Measurements from ENCODE around the gene OAF.
A peak's percentile ranks its signal among the peaks of the same experiment; 100 is the strongest.

The OAF gene

GRCh38 chr11:120205596-120206161, 5.2 kb upstream of the OAF start:
- DNase-seq = no peak

- no peak for DNase-seq
These were observed 3.3 kb upstream of the OAF start for GRCh38 chr11:120207512-120207911.

DNA sequence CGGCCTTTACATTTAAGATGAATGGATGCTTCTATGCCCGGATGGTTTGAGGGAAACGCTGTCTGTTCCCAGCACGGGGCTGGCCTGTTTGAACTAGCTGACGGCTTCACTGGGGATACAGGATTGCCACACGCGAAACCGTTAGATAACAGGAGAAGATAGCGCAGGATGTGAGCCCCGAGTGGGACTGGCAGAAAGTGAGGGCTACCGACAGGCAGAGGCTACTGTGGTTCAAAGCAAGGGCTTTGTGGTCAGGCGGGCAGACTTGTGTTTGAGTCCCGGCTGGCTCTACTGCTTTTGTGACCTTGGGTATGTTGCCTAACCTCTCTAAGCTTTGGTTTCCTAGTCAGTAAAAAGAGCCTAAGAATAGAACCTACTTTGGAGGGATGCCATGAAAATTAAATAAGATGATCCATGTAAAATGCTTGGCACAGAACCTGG, 2.8 kb upstream of the OAF start:
- DNase-seq = no peak

GRCh38 chr11:120208777-120209176, 2.1 kb upstream of the OAF start:
- no peak for DNase-seq

DNA sequence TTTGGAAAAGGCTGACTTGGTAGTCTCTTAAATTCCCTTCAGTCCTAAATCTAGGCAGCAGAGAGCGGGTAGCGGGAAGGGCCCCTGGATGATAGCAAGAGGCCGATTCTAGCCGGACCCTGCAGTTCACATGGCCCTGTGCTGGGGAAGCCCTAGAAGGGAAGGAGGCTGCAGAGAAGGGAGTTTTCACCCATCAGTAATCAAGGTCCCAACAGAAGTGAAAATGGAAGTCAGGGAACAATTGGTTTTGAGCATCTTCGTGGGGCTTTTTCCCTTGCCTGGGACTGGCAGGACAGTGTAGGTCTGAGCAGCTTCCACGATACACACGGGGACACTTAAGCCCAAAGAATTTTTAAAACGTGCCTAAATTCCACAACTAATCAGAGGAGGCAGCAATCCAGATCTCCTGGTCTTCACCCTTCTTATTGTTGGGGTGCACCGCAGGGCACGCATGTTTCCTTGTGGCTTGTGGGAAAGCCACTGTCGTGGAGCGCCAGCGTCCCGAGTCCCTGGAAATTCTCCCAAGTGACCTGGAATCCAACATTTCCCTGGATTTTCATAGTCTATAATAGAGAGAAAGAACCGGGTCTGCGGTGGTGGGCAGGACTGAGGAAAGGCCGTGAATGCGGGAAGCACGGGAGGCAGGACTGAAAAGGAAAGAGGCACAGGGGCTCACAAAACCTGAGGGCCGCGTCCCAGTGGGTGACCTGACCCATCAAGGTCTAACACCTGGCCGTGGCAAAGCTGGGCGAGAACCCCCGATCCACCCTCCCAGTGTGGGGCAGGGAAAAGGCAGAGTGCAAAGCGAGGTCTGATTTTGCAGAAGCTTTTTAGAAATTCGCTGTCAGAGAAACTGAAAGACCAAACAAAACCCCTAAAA, 846 bp upstream of the OAF start:
- DNase-seq = peak; percentile 24

- DNase-seq = no peak
These were observed 858 bp downstream of the OAF start for GRCh38 chr11:120211522-120212258.

- no peak for DNase-seq
These were observed 1.5 kb downstream of the OAF start for GRCh38 chr11:120212259-120212878.

GRCh38 chr11:120212926-120213325, 2.1 kb downstream of the OAF start:
- no peak for DNase-seq

GRCh38 chr11:120214581-120214980, 3.7 kb downstream of the OAF start:
- DNase-seq = no peak

DNA sequence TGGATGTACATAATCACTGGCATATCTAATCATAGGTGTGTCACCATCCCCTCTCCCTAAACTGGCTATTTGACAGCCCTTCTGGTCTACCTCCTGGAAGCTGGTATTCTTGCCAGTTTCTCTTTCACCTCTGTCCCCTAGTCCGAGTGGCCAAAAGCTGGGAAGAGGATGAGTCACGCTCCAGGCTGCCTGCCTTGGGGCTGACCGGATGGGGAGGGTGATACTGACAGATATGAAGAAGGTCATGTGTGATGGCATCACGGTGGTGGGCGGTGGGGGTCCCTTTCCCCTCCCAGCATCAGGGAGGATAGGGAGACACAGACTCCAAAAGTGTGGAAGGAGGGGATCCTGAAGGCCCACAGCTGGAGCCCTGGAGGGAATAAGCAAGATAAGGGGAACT, 4.8 kb downstream of the OAF start:
- DNase-seq = no peak

DNA sequence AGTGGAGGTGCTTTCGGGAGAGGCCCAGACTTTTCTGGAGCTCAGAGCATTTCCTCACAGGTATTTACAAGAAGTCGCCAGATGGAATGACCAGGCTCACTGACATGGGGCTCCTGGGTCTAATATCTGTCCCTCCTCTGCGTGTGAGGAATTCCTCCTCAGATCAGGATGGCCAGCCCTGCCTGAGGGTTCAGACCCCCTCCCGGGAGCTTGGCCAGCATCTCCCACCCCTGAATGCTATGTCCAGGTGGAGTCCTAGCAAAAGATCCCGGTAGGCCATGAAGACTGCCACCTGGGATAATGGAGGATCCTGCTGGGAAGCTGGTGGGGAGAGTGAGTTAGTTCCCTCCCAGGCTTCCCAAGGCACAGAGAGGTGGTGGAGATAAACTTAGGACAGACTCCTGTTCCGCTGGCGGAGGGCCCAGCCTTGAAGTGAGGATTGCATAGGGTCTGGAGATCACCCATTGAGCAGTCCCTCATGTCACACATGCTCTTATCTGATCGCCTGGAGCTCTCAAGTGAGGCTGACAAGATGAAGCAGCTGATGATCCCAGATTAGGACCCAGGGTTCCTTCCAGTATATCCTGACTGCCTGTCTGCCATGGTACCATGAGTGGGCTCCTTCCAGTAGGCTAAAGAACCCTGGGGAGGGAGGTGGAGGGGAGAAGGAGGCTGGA, 5.7 kb downstream of the OAF start:
- no peak for DNase-seq

- DNase-seq = no peak
These were observed 6.7 kb downstream of the OAF start for GRCh38 chr11:120217526-120217925.

GRCh38 chr11:120217941-120218694, 7.3 kb downstream of the OAF start:
- DNase-seq = no peak

DNA sequence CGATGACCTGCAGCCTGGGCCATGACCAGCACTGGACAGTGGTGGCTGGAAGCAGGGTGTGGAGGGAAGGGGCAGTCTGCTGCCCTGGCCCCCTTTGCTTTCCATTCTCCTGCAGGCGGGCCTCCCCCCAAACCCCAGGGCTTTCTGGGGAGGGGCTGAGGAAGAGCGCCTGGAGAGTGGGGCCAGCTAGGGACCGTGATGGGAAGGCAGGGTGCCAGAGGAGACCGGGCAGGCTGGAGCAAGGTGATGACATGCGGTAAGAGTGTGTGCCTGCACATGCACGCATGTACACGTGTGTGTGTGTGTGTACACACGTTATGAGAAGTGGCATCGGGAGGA, 7.8 kb downstream of the OAF start:
- no peak for DNase-seq

GRCh38 chr11:120219232-120219937, 8.6 kb downstream of the OAF start:
- no peak for DNase-seq

DNA sequence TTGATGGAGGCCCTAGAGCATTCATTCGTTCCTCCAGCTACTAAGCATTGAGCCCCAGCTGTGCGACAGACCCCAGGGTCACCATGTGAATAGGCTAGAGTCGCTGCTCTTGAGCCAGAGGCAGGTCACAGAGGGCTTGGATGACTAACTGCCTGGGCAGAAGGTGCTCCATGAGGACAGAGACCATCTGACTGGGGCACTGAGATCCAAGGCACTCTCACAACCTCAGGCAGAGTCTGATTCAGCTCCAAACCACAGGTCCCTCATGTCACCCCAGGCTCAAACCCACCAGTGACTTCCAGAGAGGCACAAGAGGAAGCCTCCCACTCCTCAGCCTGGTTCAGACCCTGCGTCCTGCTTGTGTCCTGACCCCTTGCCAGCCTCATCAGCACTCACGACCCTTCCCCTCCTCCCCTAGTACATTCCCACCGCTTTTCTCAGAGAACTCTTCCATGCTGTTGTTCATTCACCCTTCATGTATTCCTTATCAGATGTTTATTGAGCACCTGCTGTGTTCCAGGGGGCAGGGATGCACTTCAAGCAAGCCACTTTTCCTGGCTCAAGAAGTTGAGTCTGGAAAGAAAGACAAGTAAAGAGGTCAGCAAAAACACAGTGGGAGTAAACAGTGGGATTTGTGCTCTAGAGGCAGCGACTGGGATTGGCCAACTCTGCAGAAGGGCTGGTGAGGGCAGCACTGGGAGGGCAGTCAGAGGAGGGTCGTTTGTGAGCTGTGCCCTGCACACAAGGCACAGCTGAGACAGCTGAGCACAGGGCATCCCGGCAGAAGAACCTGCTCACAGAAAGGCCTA, 9.3 kb downstream of the OAF start:
- DNase-seq = no peak

DNA sequence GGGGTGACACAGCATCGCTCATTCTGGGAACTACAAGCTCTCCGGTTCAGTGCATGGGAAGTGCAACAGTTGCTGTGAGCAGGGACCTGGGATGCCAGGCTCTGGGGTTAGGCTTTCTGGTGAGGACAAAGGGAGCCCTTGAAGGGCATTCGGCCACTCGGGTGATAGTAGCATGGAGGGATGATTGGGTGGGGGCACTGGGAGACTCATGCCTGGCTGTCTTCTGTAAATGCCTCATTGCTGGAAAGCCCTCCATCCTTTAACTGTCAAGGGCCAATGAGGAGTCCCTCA, 9.9 kb downstream of the OAF start:
- no peak for DNase-seq

- no peak for DNase-seq
These were observed 10.4 kb downstream of the OAF start for GRCh38 chr11:120221115-120221752.

GRCh38 chr11:120222916-120223315, 12.1 kb downstream of the OAF start:
- DNase-seq = no peak

- DNase-seq = no peak
These were observed 13.0 kb downstream of the OAF start for GRCh38 chr11:120223793-120224192.
